Measurements from ENCODE around the gene IDH3A.
A peak's percentile ranks its signal among the peaks of the same experiment; 100 is the strongest.

IDH3A gene

DNA sequence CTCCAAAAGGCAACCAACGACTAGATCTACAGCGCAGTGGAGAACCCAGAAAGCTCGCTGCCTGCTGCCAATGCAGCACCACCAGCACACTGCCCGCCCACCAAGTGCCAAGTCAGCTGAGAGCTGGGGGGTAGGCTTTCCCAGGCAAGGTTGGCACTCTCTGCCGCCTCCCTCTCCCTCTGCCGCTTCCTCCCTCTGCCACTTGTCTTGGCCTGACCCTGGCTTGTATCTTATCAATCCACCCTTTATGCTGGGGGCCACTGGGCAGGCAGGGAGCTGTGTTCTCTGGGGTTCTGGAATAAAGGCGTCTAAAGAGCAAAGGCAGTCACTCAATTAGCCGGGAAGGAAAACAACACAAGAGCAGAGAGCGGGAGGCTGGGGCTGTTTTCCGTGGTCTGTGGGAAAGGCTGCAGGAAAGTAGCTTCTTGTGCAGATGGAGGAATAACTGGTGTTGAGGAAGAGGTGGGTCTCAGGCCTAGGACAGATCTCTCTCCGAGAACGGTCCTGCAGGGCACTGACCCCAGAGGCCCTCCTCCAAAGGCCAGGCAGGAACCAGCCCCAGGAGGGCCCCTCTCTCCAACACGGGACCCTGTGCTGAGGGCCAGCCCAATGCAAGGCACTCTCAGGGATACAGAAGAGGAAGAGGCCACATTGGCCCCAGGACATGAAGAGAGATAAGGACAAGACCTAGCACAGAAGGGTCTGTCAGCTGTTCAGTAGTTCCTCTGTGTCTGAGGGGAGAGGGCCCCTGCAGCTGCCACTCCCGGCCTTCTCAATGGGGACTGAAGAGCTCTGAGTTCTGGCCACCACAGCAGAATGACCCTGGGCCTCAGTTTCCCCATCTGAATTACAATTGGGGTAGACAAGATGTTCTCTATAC is 54.4 kb downstream of the IDH3A start:
- no peak overlapping the region for H3K4me3 ChIP-seq (ENCODE audit: low read depth, low read length)
- no peak for DNase-seq (ENCODE audit: low read depth)
- TF ChIP-seq, protein P1, sequence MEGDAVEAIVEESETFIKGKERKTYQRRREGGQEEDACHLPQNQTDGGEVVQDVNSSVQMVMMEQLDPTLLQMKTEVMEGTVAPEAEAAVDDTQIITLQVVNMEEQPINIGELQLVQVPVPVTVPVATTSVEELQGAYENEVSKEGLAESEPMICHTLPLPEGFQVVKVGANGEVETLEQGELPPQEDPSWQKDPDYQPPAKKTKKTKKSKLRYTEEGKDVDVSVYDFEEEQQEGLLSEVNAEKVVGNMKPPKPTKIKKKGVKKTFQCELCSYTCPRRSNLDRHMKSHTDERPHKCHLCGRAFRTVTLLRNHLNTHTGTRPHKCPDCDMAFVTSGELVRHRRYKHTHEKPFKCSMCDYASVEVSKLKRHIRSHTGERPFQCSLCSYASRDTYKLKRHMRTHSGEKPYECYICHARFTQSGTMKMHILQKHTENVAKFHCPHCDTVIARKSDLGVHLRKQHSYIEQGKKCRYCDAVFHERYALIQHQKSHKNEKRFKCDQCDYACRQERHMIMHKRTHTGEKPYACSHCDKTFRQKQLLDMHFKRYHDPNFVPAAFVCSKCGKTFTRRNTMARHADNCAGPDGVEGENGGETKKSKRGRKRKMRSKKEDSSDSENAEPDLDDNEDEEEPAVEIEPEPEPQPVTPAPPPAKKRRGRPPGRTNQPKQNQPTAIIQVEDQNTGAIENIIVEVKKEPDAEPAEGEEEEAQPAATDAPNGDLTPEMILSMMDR (conservative IDR thresholded peaks at IDR 0.05; ENCODE audit: low read depth, low read length), result no peak

DNA sequence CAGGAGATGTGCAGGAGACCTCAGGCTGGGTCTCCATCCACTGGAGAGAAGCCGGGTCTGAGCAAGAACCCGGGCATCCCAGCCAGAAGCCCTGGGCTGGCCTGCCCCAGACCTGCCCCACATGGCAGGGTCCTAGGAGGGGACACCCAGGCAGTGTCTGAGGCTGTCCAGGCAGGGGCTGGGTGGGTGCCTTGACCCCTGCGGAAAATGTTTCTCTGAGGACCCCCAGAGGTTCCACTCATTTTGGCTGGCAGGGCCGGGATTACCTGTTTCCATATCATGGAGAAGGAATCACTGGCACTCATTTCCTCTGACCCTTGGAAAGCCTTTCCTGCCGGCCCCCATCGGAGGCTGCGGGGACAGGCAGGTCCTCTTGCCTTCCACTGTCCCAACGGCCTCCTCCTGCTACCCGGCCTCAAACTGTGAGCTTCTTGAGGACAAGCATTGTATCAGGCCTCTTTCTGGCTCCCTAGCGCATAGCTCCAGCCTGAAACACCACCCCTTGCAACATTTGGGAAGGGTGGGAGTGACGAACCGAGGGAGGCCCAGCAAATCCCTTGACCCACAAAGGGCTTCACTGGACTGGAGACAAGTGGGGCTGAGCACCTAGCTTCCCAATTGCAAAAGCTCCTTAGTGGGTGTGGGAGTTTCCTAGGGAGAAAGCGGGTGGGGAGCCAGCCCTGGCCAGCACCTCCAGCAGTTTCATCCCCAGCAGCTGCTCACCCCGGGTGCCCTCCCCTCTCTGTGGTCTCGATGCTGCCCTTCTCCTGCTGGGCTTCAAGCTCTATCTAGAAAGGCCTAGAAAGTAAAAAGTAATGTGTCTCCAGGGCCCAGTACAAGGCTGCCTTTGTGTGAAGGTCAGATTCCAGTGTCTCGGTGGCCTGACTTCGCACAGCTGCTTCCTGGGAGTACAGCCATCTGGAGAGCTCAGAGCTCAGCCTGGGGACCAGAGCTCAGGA is 55.5 kb downstream of the IDH3A start:
- H3K4me3 ChIP-seq (ENCODE audit: low read depth, low read length), result no peak overlapping the region
- TF ChIP-seq, protein P1 (conservative IDR thresholded peaks at IDR 0.05; ENCODE audit: low read depth, low read length), result no peak
- peak; percentile 44 for DNase-seq (ENCODE audit: low read depth)

GRCh38 chr15:78205337-78205736 is 56.2 kb downstream of the IDH3A start:
- DNase-seq (ENCODE audit: low read depth), result no peak
- TF ChIP-seq, protein P1 (conservative IDR thresholded peaks at IDR 0.05; ENCODE audit: low read depth, low read length), result no peak
- no peak overlapping the region for H3K4me3 ChIP-seq (ENCODE audit: low read depth, low read length)

DNA sequence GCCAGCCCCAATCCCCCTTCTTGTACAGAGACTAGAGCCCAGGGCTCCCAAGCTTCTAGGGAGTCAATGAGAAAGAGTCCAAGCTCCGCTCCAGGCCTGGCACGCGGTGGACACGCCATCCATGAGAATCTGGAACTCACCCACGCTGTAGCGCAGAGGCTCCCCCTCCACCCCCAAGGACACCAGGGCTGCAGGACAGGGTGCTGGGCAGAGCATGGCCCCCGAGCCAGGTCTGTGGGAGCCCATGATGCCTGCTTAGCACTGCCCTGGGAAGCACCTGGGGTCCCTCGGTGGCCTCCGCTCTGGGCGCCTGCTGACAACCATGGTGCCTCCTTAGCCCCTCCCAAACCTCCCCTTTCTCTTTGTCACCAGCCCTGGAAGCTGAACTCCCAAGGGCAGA is 56.7 kb downstream of the IDH3A start:
- no peak for DNase-seq (ENCODE audit: low read depth)
- no peak overlapping the region for H3K4me3 ChIP-seq (ENCODE audit: low read depth, low read length)
- TF ChIP-seq, protein P1 (conservative IDR thresholded peaks at IDR 0.05; ENCODE audit: low read depth, low read length), result no peak

GRCh38 chr15:78206326-78207109 is 57.4 kb downstream of the IDH3A start:
- TF ChIP-seq, protein P1 (conservative IDR thresholded peaks at IDR 0.05; ENCODE audit: low read depth, low read length), result no peak
- DNase-seq (ENCODE audit: low read depth), result peak; percentile 23
- no peak overlapping the region for H3K4me3 ChIP-seq (ENCODE audit: low read depth, low read length)

GRCh38 chr15:78207110-78207458 is 57.9 kb downstream of the IDH3A start:
- TF ChIP-seq, protein P1 (conservative IDR thresholded peaks at IDR 0.05; ENCODE audit: low read depth, low read length), result no peak
- no peak for DNase-seq (ENCODE audit: low read depth)
- no peak overlapping the region for H3K4me3 ChIP-seq (ENCODE audit: low read depth, low read length)
